Astrocyte (in vitro differentiated cells and primary cell): Measurements from ENCODE around the gene WIF1.

Experiments
- CTCF ChIP-seq: IDR thresholded peaks from 2 replicates; pipeline ENCODE4 v1.5.1; 2011; ENCODE audit warnings: low read depth, mild to moderate bottlenecking, inconsistent platforms, low read length, moderate library complexity; ENCODE audit not compliant: insufficient read depth
- EZH2 ChIP-seq: IDR thresholded peaks from 2 replicates; pipeline ENCODE4 v1.6.1; 2012; ENCODE audit warnings: mild to moderate bottlenecking, low read length, inconsistent platforms; ENCODE audit not compliant: insufficient read depth

- TF ChIP-seq CTCF (no peak), EZH2 (no peak)
Measured at GRCh38 chr12:65090461-65090860, 30.6 kb downstream of the WIF1 start.
